Muscle layer of duodenum (tissue), 2 donors: ENCODE results near the gene FAF2.
"Not testable (repeated sequence)": the region's sequence is repeated elsewhere in the genome, so short reads cannot be mapped to it uniquely, and the experiment has no call there.

Experiments
- H3K27ac ChIP-seq: one replicate; pipeline ENCODE4 v1.7.0; 2013; ENCODE audit warnings: mild to moderate bottlenecking, low read length
- H3K27me3 ChIP-seq: one replicate; pipeline ENCODE4 v1.7.0; 2013; ENCODE audit warnings: low read depth, mild to moderate bottlenecking, control low read depth, low read length
- H3K36me3 ChIP-seq, 2 donors: one replicate each; pipeline ENCODE4 v1.7.0; 2013; ENCODE audit warnings: low read length in 2 of 2, control low read depth in 1 of 2, mild to moderate bottlenecking in 1 of 2; ENCODE audit not compliant: insufficient read depth in 2 of 2, control insufficient read depth in 1 of 2
- H3K4me1 ChIP-seq, 2 donors: one replicate each; pipeline ENCODE4 v1.7.0; 2013; ENCODE audit warnings: low read length in 2 of 2, mild to moderate bottlenecking in 2 of 2, control low read depth in 1 of 2, moderate library complexity in 1 of 2; ENCODE audit not compliant: insufficient read depth in 2 of 2, control insufficient read depth in 1 of 2
- H3K4me3 ChIP-seq, 2 donors: one replicate each; pipeline ENCODE4 v1.7.0; 2013; ENCODE audit warnings: low read length in 2 of 2, low read depth in 1 of 2, mild to moderate bottlenecking in 1 of 2
- H3K9me3 ChIP-seq, 2 donors: one replicate each; pipeline ENCODE4 v1.7.0; 2013; ENCODE audit warnings: low read length in 2 of 2, control low read depth in 1 of 2, mild to moderate bottlenecking in 1 of 2; ENCODE audit not compliant: control insufficient read depth in 1 of 2
- donor health status: healthy.

The FAF2 gene

GRCh38 chr5:176447978-176448608, at the start of gene FAF2:
Gene FAF2, plus strand, starts transcription at chr5:176448385. Its CDS starts 23 bp downstream, at chr5:176448408.
- H3K27ac ChIP-seq: peak within 1 kb of the TSS; percentile 98
- H3K9me3 ChIP-seq: no peaks in the 10 kb centered on the region
- no peaks in the 10 kb centered on the region for H3K27me3 ChIP-seq
- H3K4me3 ChIP-seq: peak within 1 kb of the TSS; percentile 85 to 98
- peaks cover 0 to 11% of the 10 kb centered on the region in 2 donors for H3K36me3 ChIP-seq
- peaks cover 0 to 19% of the 10 kb centered on the region in 2 donors for H3K4me1 ChIP-seq

DNA sequence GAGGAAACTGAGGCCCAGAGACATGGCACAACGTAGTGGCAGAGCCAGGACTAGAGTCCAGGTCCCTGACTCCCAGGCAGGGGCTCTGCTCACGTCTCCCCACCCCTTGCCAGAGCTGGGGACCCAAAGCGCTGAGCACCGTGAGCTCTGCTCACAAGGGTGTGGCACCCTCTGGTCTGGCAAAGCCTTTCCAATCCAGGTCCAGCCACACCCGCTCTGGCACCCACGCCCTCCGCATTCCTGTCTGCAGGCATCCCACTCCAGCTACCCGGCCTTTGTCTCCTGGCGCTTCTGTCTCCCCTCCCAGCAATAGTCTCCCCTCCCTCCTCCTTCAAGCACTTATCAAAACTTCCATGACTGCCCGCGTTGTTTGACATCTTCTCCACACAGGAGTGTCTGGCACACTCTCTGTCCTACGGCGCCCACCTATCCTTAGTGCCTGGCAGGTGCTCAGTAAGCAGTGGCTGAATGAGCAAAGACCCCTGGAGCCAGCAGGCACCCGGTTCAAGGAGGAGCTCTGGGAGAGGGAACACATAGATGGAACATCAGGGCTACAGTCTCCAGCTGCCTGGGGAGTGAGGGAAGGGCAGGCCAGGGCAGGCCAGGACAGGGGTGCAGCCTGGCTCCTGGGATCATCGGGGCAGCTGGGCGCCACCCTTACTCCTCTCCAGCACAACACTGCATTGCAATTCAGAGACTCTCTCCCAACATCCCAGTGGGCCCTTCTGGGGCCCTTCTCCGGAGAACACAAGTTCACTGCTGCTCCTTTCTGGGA, 47.6 kb upstream of the FAF2 start:
- no peaks in the 10 kb centered on the region for H3K27me3 ChIP-seq
- H3K36me3 ChIP-seq: peaks cover 15 to 25% of the 10 kb centered on the region in 2 donors
- H3K27ac ChIP-seq: peak overlapping the region; percentile 51
- no peak overlapping the region for H3K4me3 ChIP-seq
- no peaks in the 10 kb centered on the region for H3K9me3 ChIP-seq
- H3K4me1 ChIP-seq: peaks cover 0 to 4% of the 10 kb centered on the region in 2 donors

DNA sequence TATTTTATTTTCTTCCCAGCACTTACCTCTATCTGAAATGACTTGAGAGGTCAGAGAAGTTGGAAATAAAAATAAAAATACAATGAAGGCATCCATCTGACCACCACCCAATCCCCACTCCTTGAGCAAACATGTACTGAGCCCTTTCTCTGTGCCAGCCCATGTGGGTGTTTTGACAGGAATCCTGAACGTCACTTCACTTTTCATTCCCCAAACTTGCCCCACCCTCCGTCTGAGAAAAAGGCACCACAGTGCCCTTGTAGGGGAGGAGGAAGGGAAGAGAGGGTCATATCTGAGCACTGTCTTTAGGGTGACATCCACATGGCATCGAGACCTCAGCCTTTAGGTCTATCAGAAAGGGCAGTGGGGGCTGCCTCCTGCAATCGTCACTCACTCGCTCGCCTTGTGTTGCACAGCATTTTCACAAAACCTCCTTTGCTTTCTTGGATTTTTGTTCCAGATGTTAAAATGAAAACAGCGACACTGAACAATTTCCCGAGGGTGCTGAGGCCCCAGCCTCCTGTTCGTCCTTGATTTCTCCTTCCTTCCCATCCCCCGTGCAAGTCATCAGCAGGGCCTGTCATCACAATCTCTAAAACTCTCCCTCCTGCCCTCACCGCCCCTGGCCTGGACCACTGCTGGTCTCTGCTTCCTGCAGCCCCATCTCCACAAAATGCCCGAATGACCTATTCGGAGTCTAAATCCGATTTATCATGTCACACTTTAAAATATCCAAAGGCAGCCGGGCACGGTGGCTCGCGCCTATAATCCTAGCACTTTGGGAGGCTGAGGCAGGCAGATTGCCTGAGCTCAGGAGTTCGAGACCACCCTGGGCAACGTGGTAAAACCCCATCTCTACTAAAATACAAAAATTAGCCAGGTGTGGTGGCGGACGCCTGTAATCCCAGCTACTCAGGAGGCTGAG, 46.6 kb upstream of the FAF2 start:
- no peaks in the 10 kb centered on the region for H3K27me3 ChIP-seq
- peaks cover 0 to 4% of the 10 kb centered on the region in 2 donors for H3K4me1 ChIP-seq
- no peaks in the 10 kb centered on the region for H3K9me3 ChIP-seq
- H3K36me3 ChIP-seq: peaks cover 11 to 34% of the 10 kb centered on the region in 2 donors
- no peak overlapping the region for H3K4me3 ChIP-seq
- H3K27ac ChIP-seq: peak overlapping the region; percentile 51

GRCh38 chr5:176405656-176406435, 42.3 kb upstream of the FAF2 start:
- H3K27ac ChIP-seq: no peak overlapping the region
- H3K4me3 ChIP-seq: no peak overlapping the region
- H3K27me3 ChIP-seq: no peaks in the 10 kb centered on the region
- H3K36me3 ChIP-seq: peaks cover 18 to 55% of the 10 kb centered on the region in 2 donors
- no peaks in the 10 kb centered on the region for H3K9me3 ChIP-seq
- H3K4me1 ChIP-seq: peaks cover 0 to 9% of the 10 kb centered on the region in 2 donors

GRCh38 chr5:176406436-176407052, 41.6 kb upstream of the FAF2 start:
- Histone ChIP-seq H3K4me3 (no peak overlapping the region), H3K9me3 (no peaks in the 10 kb centered on the region), H3K27me3 (no peaks in the 10 kb centered on the region), H3K36me3 (peaks cover 18 to 55% of the 10 kb centered on the region in 2 donors), H3K4me1 (peaks cover 0 to 9% of the 10 kb centered on the region in 2 donors), H3K27ac (no peak overlapping the region)

GRCh38 chr5:176407456-176408251, 40.5 kb upstream of the FAF2 start:
- Histone ChIP-seq H3K27ac (no peak overlapping the region), H3K9me3 (no peaks in the 10 kb centered on the region)

DNA sequence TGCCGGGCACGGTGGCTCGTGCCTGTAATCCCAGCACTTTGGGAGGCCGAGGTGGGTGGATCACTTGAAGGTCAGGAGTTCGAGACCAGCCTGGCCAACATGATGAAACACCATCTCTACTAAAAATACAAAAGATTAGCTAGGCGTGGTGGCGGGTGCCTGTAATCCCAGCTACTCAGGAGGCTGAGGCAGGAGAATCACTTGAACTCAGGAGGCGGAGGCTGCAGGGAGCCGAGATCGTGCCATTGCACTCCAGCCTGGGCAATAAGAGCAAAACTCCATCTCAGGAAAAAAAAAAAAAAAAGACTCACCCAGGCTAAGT, 40.0 kb upstream of the FAF2 start:
- H3K36me3 ChIP-seq: peaks cover 18 to 55% of the 10 kb centered on the region in 2 donors
- H3K4me1 ChIP-seq: peaks cover 8 to 16% of the 10 kb centered on the region in 2 donors
- H3K4me3 ChIP-seq, H3K9me3 ChIP-seq, H3K27me3 ChIP-seq, H3K27ac ChIP-seq: not testable (repeated sequence)

More at GRCh38 chr5:176407456-176408251, 40.5 kb upstream of the FAF2 start:
- Histone ChIP-seq H3K4me3 (no peak overlapping the region), H3K4me1 (peaks cover 3 to 12% of the 10 kb centered on the region in 2 donors), H3K36me3 (peaks cover 18 to 55% of the 10 kb centered on the region in 2 donors), H3K27me3 (no peaks in the 10 kb centered on the region)

DNA sequence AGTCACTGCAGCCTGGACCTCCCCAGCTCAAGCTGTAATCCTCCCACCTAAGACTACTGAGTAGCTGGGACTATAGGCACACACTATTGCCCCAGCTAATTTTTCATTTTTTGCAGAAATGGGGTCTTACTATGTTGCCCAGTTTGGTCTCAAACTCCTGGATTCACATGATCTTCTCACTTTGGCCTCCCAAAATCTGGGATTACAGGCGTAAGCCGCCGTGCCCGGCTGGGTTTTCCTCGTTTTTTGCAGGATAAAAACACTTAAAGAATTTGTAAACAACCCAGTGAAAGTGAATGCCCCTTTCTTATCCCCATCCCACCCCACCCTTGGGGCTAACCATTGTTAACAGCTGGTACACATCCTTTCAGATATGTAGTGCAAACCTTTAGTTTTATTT, 39.6 kb upstream of the FAF2 start:
- Histone ChIP-seq H3K27ac (no peak overlapping the region), H3K4me1 (peaks cover 12 to 20% of the 10 kb centered on the region in 2 donors), H3K27me3 (no peaks in the 10 kb centered on the region), H3K9me3 (no peaks in the 10 kb centered on the region), H3K4me3 (no peak overlapping the region), H3K36me3 (peaks cover 18 to 55% of the 10 kb centered on the region in 2 donors)

- peaks cover 20 to 32% of the 10 kb centered on the region in 2 donors for H3K4me1 ChIP-seq
- H3K27me3 ChIP-seq: no peaks in the 10 kb centered on the region
- no peak overlapping the region for H3K27ac ChIP-seq
- H3K9me3 ChIP-seq: no peaks in the 10 kb centered on the region
- peaks cover 18 to 45% of the 10 kb centered on the region in 2 donors for H3K36me3 ChIP-seq
- no peak overlapping the region for H3K4me3 ChIP-seq
These were observed 38.4 kb upstream of the FAF2 start for GRCh38 chr5:176409765-176410164.
